ENCODE measurements around the gene RCC2. TPM values are rescaled to one million over a fixed set of nuclear protein-coding genes. Genes with fewer than 3 reads are reported as not detected.

Gene RCC2
- total RNA-seq, 1 experiment from 2014 or later, result 473 TPM

- Histone ChIP-seq H2AFZ (ENCODE audit: low read length) (no peak overlapping the region), H3K23me2 (ENCODE audit: insufficient read length, low read depth, low read length, poor library complexity, severe bottlenecking) (peaks cover 13% of the 10 kb centered on the region), H3T11ph (ENCODE audit: low read length) (no peak overlapping the region), H3K27ac (ENCODE audit: insufficient read length, low read depth, low read length) (peak overlapping the region; percentile 44), H3K9ac (ENCODE audit: extremely low read depth, insufficient read length, low read length) (no peak overlapping the region), H3K4me2 (ENCODE audit: insufficient read depth, insufficient read length, low read length) (peak overlapping the region; percentile 49), H2AK5ac (ENCODE audit: insufficient read length, low read length) (no peak overlapping the region), H4K20me1 (ENCODE audit: control insufficient read depth, insufficient read depth, insufficient read length) (peaks cover 1% of the 10 kb centered on the region), H4K5ac (ENCODE audit: insufficient read length, low read depth, low read length) (no peak overlapping the region), H2BK20ac (ENCODE audit: low read depth, low read length, poor library complexity, severe bottlenecking) (no peak overlapping the region), H2BK5ac (ENCODE audit: insufficient read length, low read length) (no peak overlapping the region), H3K79me2 (ENCODE audit: insufficient read depth, low read length) (peaks cover 55% of the 10 kb centered on the region), H3K18ac (ENCODE audit: insufficient read length, low read depth, low read length) (no peak overlapping the region), H3K14ac (ENCODE audit: insufficient read depth, low read length) (no peak overlapping the region), H3K4me1 (ENCODE audit: insufficient read depth, low read length) (peaks cover 27% of the 10 kb centered on the region; the same call in 1 of the 2 replicates), H3K23ac (ENCODE audit: insufficient read length, low read depth, low read length) (no peak overlapping the region), H3K4ac (ENCODE audit: low read depth, low read length) (no peak overlapping the region), H2BK15ac (ENCODE audit: low read depth, low read length) (no peak overlapping the region), H2BK12ac (ENCODE audit: insufficient read length, low read depth, low read length) (no peak overlapping the region), H2BK120ac (ENCODE audit: low read depth, low read length, poor library complexity, severe bottlenecking) (no peak overlapping the region), H4K8ac (replicated peaks; ENCODE audit: insufficient read length, low read depth, low read length) (no peak overlapping the region), H3K79me1 (ENCODE audit: insufficient read depth, low read depth, low read length, poor library complexity, severe bottlenecking) (no peaks in the 10 kb centered on the region), H3K56ac (ENCODE audit: insufficient read length, low read depth, low read length) (no peak overlapping the region), H4K91ac (ENCODE audit: insufficient read length, low read depth, low read length) (no peak overlapping the region), H3K9me3 (ENCODE audit: control insufficient read depth, low read depth, low read length) (no peaks in the 10 kb centered on the region), H3K27me3 (ENCODE audit: insufficient read depth, low read length) (no peaks in the 10 kb centered on the region)
- no peaks in the 10 kb centered on the region; the same call in 1 of the 2 replicates for H3K27me3 Mint-ChIP-seq (ENCODE audit: low read depth)
- no peak for TF ChIP-seq CTCF (conservative IDR thresholded peaks at IDR 0.05)
- peaks cover 58 to 67% of the 10 kb centered on the region in 2 experiments for H3K4me1 Mint-ChIP-seq
- H3K27ac Mint-ChIP-seq, result peak overlapping the region; percentile 71 to 96 (median 81); a peak in 6 of 7 replicates
- peaks cover 57 to 73% (median 68%) of the 10 kb centered on the region in 3 experiments; a peak in 6 of 7 replicates for H3K36me3 Mint-ChIP-seq (ENCODE audit: insufficient read depth in 1 of 3, low read depth in 3 of 3)
- peak; percentile 79 for DNase-seq
- H3K4me3 Mint-ChIP-seq, result peak overlapping the region; percentile 54 to 84
- no peaks in the 10 kb centered on the region; a peak in 1 of 5 replicates for H3K9me3 Mint-ChIP-seq
- no CpG with 5 or more reads among the region's 3 CpGs for WGBS (ENCODE audit: extremely low coverage, insufficient read length, low lambda C conversion rate)
These were observed 5.5 kb downstream of the RCC2 start for GRCh38 chr1:17434016-17434415.
